ENCODE data around the gene CABP7.

Gene CABP7

GRCh38 chr22:29740216-29740615 lies 20.4 kb downstream of the CABP7 start:
- no peak overlapping the region for H2BK15ac ChIP-seq (ENCODE audit: low read depth, poor library complexity, severe bottlenecking)
- no peak overlapping the region for H2AFZ ChIP-seq (ENCODE audit: low read depth, low read length)
- no peak overlapping the region for H2BK120ac ChIP-seq (ENCODE audit: low read depth, low read length)
- H4K91ac ChIP-seq (ENCODE audit: low read length), result no peak overlapping the region
- no peak for DNase-seq
- no peak overlapping the region for H3K14ac ChIP-seq (ENCODE audit: low read length in 2 of 2)
- no peak overlapping the region for H3K23ac ChIP-seq (ENCODE audit: low read length in 2 of 2)
- no peaks in the 10 kb centered on the region for H3K27me3 ChIP-seq (ENCODE audit: control insufficient read depth in 1 of 2, insufficient read depth in 1 of 2, low read length in 2 of 2)
- H3K4me2 ChIP-seq (ENCODE audit: low read length, poor library complexity, severe bottlenecking), result no peak overlapping the region
- H3K18ac ChIP-seq (ENCODE audit: low read depth in 1 of 2, low read length in 2 of 2), result no peak overlapping the region
- H3K79me1 ChIP-seq (replicated peaks; ENCODE audit: low read length, poor library complexity, severe bottlenecking), result no peaks in the 10 kb centered on the region
- no peak overlapping the region for H3K4me3 ChIP-seq (ENCODE audit: insufficient read depth in 1 of 2, low read depth in 1 of 2, low read length in 2 of 2)
- no peak overlapping the region for H2AK5ac ChIP-seq (ENCODE audit: low read length, severe bottlenecking)
- H3K9me3 ChIP-seq (ENCODE audit: control insufficient read depth, low read length), result no peaks in the 10 kb centered on the region
- 95% methylated on average over 4 of the region's 5 CpGs for WGBS
- peaks cover 28 to 59% of the 10 kb centered on the region in 2 experiments for H3K36me3 ChIP-seq (ENCODE audit: control insufficient read depth in 1 of 2, insufficient read depth in 2 of 2, low read depth in 1 of 2, low read length in 2 of 2)
- peaks cover 5% of the 10 kb centered on the region for H3K4me1 ChIP-seq (ENCODE audit: control insufficient read depth, insufficient read depth, low read depth, low read length)
- no peak overlapping the region for H3K27ac ChIP-seq (ENCODE audit: low read length, poor library complexity, severe bottlenecking)
- H3K9ac ChIP-seq (ENCODE audit: low read length), result no peak overlapping the region
- H3K4ac ChIP-seq (ENCODE audit: low read depth in 1 of 2, low read length in 2 of 2), result no peak overlapping the region
- no peak overlapping the region for H2BK12ac ChIP-seq (ENCODE audit: low read length in 2 of 2)
- H2BK5ac ChIP-seq (ENCODE audit: low read depth, low read length, poor library complexity, severe bottlenecking), result no peak overlapping the region
- no peak overlapping the region for H4K8ac ChIP-seq (ENCODE audit: low read length)

GRCh38 chr22:29741926-29742325 lies 22.1 kb downstream of the CABP7 start:
- H2BK15ac ChIP-seq (ENCODE audit: low read depth, poor library complexity, severe bottlenecking), result no peak overlapping the region
- no peak overlapping the region for H3K27ac ChIP-seq (ENCODE audit: low read length, poor library complexity, severe bottlenecking)
- WGBS, result 92% methylated on average over 2 of the region's 2 CpGs

GRCh38 chr22:29742326-29742725 lies 22.5 kb downstream of the CABP7 start:
- Histone ChIP-seq H4K8ac (ENCODE audit: low read length) (no peak overlapping the region), H3K36me3 (ENCODE audit: control insufficient read depth in 1 of 2, insufficient read depth in 2 of 2, low read depth in 1 of 2, low read length in 2 of 2) (peaks cover 46 to 69% of the 10 kb centered on the region in 2 experiments), H2BK15ac (ENCODE audit: low read depth, poor library complexity, severe bottlenecking) (no peak overlapping the region), H3K4ac (ENCODE audit: low read depth in 1 of 2, low read length in 2 of 2) (no peak overlapping the region), H3K18ac (ENCODE audit: low read depth in 1 of 2, low read length in 2 of 2) (no peak overlapping the region), H3K4me1 (ENCODE audit: control insufficient read depth, insufficient read depth, low read depth, low read length) (peaks cover 5% of the 10 kb centered on the region), H3K4me3 (ENCODE audit: insufficient read depth in 1 of 2, low read depth in 1 of 2, low read length in 2 of 2) (no peak overlapping the region), H2BK12ac (ENCODE audit: low read length in 2 of 2) (no peak overlapping the region), H2BK120ac (ENCODE audit: low read depth, low read length) (no peak overlapping the region), H3K27ac (ENCODE audit: low read length, poor library complexity, severe bottlenecking) (no peak overlapping the region), H3K23ac (ENCODE audit: low read length in 2 of 2) (no peak overlapping the region), H4K91ac (ENCODE audit: low read length) (no peak overlapping the region), H2BK5ac (ENCODE audit: low read depth, low read length, poor library complexity, severe bottlenecking) (no peak overlapping the region), H3K27me3 (ENCODE audit: control insufficient read depth in 1 of 2, insufficient read depth in 1 of 2, low read length in 2 of 2) (no peaks in the 10 kb centered on the region), H3K9ac (ENCODE audit: low read length) (no peak overlapping the region), H3K79me1 (replicated peaks; ENCODE audit: low read length, poor library complexity, severe bottlenecking) (no peaks in the 10 kb centered on the region), H3K14ac (ENCODE audit: low read length in 2 of 2) (no peak overlapping the region), H3K9me3 (ENCODE audit: control insufficient read depth, low read length) (no peaks in the 10 kb centered on the region), H3K4me2 (ENCODE audit: low read length, poor library complexity, severe bottlenecking) (no peak overlapping the region), H2AK5ac (ENCODE audit: low read length, severe bottlenecking) (no peak overlapping the region), H2AFZ (ENCODE audit: low read depth, low read length) (no peak overlapping the region)
- WGBS, result 87% methylated on average over 13 of the region's 13 CpGs
- no peak for DNase-seq

More at GRCh38 chr22:29741926-29742325, 22.1 kb downstream of the CABP7 start:
- no peaks in the 10 kb centered on the region for H3K79me1 ChIP-seq (replicated peaks; ENCODE audit: low read length, poor library complexity, severe bottlenecking)
- H3K18ac ChIP-seq (ENCODE audit: low read depth in 1 of 2, low read length in 2 of 2), result no peak overlapping the region
- H2BK5ac ChIP-seq (ENCODE audit: low read depth, low read length, poor library complexity, severe bottlenecking), result no peak overlapping the region
- no peaks in the 10 kb centered on the region for H3K9me3 ChIP-seq (ENCODE audit: control insufficient read depth, low read length)
- H3K23ac ChIP-seq (ENCODE audit: low read length in 2 of 2), result no peak overlapping the region
- no peak overlapping the region for H2BK120ac ChIP-seq (ENCODE audit: low read depth, low read length)
- H4K8ac ChIP-seq (ENCODE audit: low read length), result no peak overlapping the region
- no peak overlapping the region for H3K4me3 ChIP-seq (ENCODE audit: insufficient read depth in 1 of 2, low read depth in 1 of 2, low read length in 2 of 2)
- no peak overlapping the region for H4K91ac ChIP-seq (ENCODE audit: low read length)
- no peak overlapping the region for H3K4ac ChIP-seq (ENCODE audit: low read depth in 1 of 2, low read length in 2 of 2)
- no peak overlapping the region for H2BK12ac ChIP-seq (ENCODE audit: low read length in 2 of 2)
- no peak overlapping the region for H2AK5ac ChIP-seq (ENCODE audit: low read length, severe bottlenecking)
- no peak overlapping the region for H3K9ac ChIP-seq (ENCODE audit: low read length)
- DNase-seq, result no peak
- H2AFZ ChIP-seq (ENCODE audit: low read depth, low read length), result no peak overlapping the region
- peaks cover 42 to 66% of the 10 kb centered on the region in 2 experiments for H3K36me3 ChIP-seq (ENCODE audit: control insufficient read depth in 1 of 2, insufficient read depth in 2 of 2, low read depth in 1 of 2, low read length in 2 of 2)
- H3K14ac ChIP-seq (ENCODE audit: low read length in 2 of 2), result no peak overlapping the region
- H3K4me1 ChIP-seq (ENCODE audit: control insufficient read depth, insufficient read depth, low read depth, low read length), result peaks cover 5% of the 10 kb centered on the region
- no peak overlapping the region for H3K4me2 ChIP-seq (ENCODE audit: low read length, poor library complexity, severe bottlenecking)
- H3K27me3 ChIP-seq (ENCODE audit: control insufficient read depth in 1 of 2, insufficient read depth in 1 of 2, low read length in 2 of 2), result no peaks in the 10 kb centered on the region

GRCh38 chr22:29744902-29745301 lies 25.1 kb downstream of the CABP7 start:
- H3K23ac ChIP-seq (ENCODE audit: low read length in 2 of 2), result no peak overlapping the region
- H2BK5ac ChIP-seq (ENCODE audit: low read depth, low read length, poor library complexity, severe bottlenecking), result no peak overlapping the region
- H3K9me3 ChIP-seq (ENCODE audit: control insufficient read depth, low read length), result no peaks in the 10 kb centered on the region
- H3K79me1 ChIP-seq (replicated peaks; ENCODE audit: low read length, poor library complexity, severe bottlenecking), result no peaks in the 10 kb centered on the region
- H3K4me2 ChIP-seq (ENCODE audit: low read length, poor library complexity, severe bottlenecking), result no peak overlapping the region
- H2AK5ac ChIP-seq (ENCODE audit: low read length, severe bottlenecking), result no peak overlapping the region
- no peaks in the 10 kb centered on the region for H3K27me3 ChIP-seq (ENCODE audit: control insufficient read depth in 1 of 2, insufficient read depth in 1 of 2, low read length in 2 of 2)
- no peak overlapping the region for H2BK15ac ChIP-seq (ENCODE audit: low read depth, poor library complexity, severe bottlenecking)
- H3K27ac ChIP-seq (ENCODE audit: low read length, poor library complexity, severe bottlenecking), result no peak overlapping the region
- peaks cover 53 to 65% of the 10 kb centered on the region in 2 experiments for H3K36me3 ChIP-seq (ENCODE audit: control insufficient read depth in 1 of 2, insufficient read depth in 2 of 2, low read depth in 1 of 2, low read length in 2 of 2)
- no peak overlapping the region for H3K14ac ChIP-seq (ENCODE audit: low read length in 2 of 2)
- no peak overlapping the region for H3K18ac ChIP-seq (ENCODE audit: low read depth in 1 of 2, low read length in 2 of 2)
- no peak overlapping the region for H3K4me3 ChIP-seq (ENCODE audit: insufficient read depth in 1 of 2, low read depth in 1 of 2, low read length in 2 of 2)
- 88% methylated on average over 8 of the region's 8 CpGs for WGBS
- no peak overlapping the region for H2AFZ ChIP-seq (ENCODE audit: low read depth, low read length)
- H4K8ac ChIP-seq (ENCODE audit: low read length), result no peak overlapping the region
- H4K91ac ChIP-seq (ENCODE audit: low read length), result no peak overlapping the region
- H3K9ac ChIP-seq (ENCODE audit: low read length), result no peak overlapping the region
- no peak overlapping the region for H2BK120ac ChIP-seq (ENCODE audit: low read depth, low read length)
- DNase-seq, result peak; percentile 7
- peaks cover 3% of the 10 kb centered on the region for H3K4me1 ChIP-seq (ENCODE audit: control insufficient read depth, insufficient read depth, low read depth, low read length)
- H2BK12ac ChIP-seq (ENCODE audit: low read length in 2 of 2), result no peak overlapping the region
- no peak overlapping the region for H3K4ac ChIP-seq (ENCODE audit: low read depth in 1 of 2, low read length in 2 of 2)

All from mesenchymal stem cell (in vitro differentiated cells and primary cell).